WERI-Rb-1 (cell line): Measurements from ENCODE around the gene TMEM11.

ENCODE experiments used
- DNase-seq: peaks from one replicate; pipeline ENCODE4 v3.0.0-alpha.2; 2020
- H3K27ac ChIP-seq: fragments of 250-450 bp; sonication (Bioruptor Pico); 2 replicates; pipeline ENCODE4 v1.5.1; 2020; ENCODE audit warnings: mild to moderate bottlenecking, moderate library complexity
- H3K27me3 ChIP-seq: fragments of 250-450 bp; sonication (Bioruptor Pico); 2 replicates; pipeline ENCODE4 v1.5.1; 2021; ENCODE audit warnings: mild to moderate bottlenecking, low read depth, moderate library complexity; ENCODE audit not compliant: insufficient read depth, severe bottlenecking
- H3K36me3 ChIP-seq: fragments of 250-450 bp; sonication (Bioruptor Pico); 2 replicates; pipeline ENCODE4 v1.5.1; 2020; ENCODE audit warnings: mild to moderate bottlenecking, moderate library complexity
- H3K4me3 ChIP-seq: 2 replicates; pipeline ENCODE4 v1.5.1; 2011; ENCODE audit warnings: low read depth, mild to moderate bottlenecking, control low read depth, low read length
- H3K9me3 ChIP-seq: fragments of 250-450 bp; sonication (Bioruptor Pico); 2 replicates; pipeline ENCODE4 v1.5.1; 2021; ENCODE audit warnings: mild to moderate bottlenecking, moderate library complexity; ENCODE audit not compliant: severe bottlenecking
- TF ChIP-seq, protein P1 (sequence below): IDR thresholded peaks from 2 replicates; pipeline ENCODE4 v1.5.1; 2011; ENCODE audit warnings: low read depth, mild to moderate bottlenecking, control low read depth, inconsistent platforms, low read length

The TMEM11 gene

DNA sequence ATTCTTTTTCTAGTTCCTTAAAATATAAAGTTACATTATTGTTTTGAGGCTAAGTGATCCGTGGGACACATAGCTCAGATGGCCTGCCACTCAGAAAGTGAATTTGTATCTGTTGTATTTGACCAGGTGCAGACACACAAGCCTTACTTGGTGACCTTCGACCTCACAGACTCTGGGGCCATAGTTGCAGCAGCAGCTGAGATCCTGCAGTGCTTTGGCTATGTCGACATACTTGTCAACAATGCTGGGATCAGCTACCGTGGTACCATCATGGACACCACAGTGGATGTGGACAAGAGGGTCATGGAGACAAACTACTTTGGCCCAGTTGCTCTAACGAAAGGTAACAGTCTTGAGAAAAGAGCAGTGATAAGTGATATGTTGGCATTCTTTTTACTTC is 30.5 kb downstream of the TMEM11 start:
- no peaks in the 10 kb centered on the region for H3K36me3 ChIP-seq
- H3K9me3 ChIP-seq: no peaks in the 10 kb centered on the region
- TF ChIP-seq, protein P1, sequence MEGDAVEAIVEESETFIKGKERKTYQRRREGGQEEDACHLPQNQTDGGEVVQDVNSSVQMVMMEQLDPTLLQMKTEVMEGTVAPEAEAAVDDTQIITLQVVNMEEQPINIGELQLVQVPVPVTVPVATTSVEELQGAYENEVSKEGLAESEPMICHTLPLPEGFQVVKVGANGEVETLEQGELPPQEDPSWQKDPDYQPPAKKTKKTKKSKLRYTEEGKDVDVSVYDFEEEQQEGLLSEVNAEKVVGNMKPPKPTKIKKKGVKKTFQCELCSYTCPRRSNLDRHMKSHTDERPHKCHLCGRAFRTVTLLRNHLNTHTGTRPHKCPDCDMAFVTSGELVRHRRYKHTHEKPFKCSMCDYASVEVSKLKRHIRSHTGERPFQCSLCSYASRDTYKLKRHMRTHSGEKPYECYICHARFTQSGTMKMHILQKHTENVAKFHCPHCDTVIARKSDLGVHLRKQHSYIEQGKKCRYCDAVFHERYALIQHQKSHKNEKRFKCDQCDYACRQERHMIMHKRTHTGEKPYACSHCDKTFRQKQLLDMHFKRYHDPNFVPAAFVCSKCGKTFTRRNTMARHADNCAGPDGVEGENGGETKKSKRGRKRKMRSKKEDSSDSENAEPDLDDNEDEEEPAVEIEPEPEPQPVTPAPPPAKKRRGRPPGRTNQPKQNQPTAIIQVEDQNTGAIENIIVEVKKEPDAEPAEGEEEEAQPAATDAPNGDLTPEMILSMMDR: no peak
- H3K4me3 ChIP-seq: no peak overlapping the region
- no peak overlapping the region for H3K27ac ChIP-seq
- no peak for DNase-seq
- H3K27me3 ChIP-seq: no peaks in the 10 kb centered on the region

DNA sequence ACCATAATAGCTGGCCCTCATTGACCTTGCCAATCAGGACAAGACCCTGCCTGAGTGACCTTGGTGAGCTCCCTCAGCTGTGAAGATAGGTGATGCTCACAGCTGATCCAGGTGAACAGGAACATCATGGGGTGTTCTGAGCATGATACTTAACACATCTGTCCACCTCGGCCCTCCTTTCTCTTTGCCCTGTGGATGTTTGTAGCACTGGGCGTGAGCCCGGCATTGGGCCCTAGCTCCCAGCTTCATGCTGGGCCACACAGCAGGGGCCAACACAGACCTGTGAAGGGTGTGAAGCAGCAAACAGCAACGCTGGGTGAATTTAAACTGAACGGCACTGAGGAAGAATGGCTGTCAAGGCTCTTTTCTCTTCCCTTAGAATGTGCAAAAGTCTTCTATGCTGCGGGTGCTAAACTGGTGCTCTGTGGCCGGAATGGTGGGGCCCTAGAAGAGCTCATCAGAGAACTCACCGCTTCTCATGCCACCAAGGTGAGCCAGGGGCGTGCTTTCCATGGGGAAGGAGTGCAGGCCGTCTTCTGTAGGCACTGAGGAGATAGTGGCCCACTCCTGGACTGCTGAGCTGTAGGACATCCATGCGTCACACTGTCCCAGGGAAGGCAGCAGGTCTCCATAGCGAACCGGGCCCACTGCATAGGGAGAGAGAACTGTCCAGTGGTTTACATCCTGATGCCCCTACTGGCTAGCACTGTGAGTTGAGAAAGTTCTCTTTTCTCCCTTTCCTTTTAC is 35.9 kb downstream of the TMEM11 start:
- H3K4me3 ChIP-seq: no peak overlapping the region
- H3K9me3 ChIP-seq: no peaks in the 10 kb centered on the region
- no peak overlapping the region for H3K27ac ChIP-seq
- TF ChIP-seq, protein P1: no peak
- no peaks in the 10 kb centered on the region for H3K27me3 ChIP-seq
- no peak for DNase-seq
- H3K36me3 ChIP-seq: no peaks in the 10 kb centered on the region

DNA sequence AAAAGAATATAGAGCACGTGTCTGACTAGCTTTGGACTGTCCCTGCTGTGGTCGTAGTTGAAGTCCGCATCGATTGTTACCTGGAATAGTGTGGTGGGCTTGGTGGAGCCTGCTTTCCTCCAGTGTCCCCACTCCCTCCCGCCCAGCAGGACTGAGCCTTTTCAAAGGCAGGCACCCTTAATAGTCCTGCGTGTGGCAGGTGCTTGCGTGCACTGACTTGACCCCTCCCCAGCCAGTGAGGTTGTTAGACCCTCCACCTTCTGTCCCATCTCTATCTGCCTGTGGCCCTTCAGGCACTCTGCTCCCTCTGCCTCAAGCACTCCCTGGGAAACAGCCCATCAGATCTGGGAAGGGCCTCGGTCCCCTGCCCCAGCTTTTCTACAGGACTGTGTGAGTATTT is 36.6 kb downstream of the TMEM11 start:
- H3K4me3 ChIP-seq: no peak overlapping the region
- no peaks in the 10 kb centered on the region for H3K9me3 ChIP-seq
- H3K27ac ChIP-seq: no peak overlapping the region
- H3K36me3 ChIP-seq: no peaks in the 10 kb centered on the region
- DNase-seq: no peak
- TF ChIP-seq, protein P1: no peak
- no peaks in the 10 kb centered on the region for H3K27me3 ChIP-seq

DNA sequence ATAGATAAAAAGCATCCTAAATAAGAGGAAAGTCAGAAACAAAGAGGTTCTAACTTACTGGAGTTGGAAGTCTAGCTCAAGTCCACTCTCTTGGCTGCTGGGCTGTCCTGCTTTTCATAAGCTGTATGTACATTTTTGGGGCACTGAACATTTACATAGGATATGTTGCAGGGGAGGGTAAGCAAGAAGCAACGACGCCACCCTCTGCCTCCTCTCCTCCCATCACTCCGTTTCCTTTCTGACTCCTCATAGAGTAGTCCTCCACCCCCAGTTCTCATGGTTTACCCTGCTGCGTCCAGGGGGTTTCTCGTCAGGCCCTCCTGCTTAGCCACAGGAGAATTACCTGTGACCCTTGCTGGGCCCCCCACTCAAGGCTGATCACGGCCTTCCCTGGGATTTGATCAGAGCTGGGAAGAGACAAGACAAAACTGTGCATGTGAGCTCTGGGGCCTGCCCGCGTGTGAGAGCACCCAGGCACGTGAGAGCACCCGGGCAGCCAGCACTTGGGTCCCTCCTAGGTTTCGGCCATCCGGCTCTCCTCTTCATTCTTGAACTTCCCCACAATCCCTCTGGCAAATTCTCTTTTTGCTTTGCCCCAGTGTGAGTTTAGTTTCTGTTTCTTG is 37.1 kb downstream of the TMEM11 start:
- no peak overlapping the region for H3K27ac ChIP-seq
- DNase-seq: no peak
- TF ChIP-seq, protein P1: no peak
- no peaks in the 10 kb centered on the region for H3K9me3 ChIP-seq
- no peaks in the 10 kb centered on the region for H3K36me3 ChIP-seq
- H3K4me3 ChIP-seq: no peak overlapping the region
- H3K27me3 ChIP-seq: no peaks in the 10 kb centered on the region

DNA sequence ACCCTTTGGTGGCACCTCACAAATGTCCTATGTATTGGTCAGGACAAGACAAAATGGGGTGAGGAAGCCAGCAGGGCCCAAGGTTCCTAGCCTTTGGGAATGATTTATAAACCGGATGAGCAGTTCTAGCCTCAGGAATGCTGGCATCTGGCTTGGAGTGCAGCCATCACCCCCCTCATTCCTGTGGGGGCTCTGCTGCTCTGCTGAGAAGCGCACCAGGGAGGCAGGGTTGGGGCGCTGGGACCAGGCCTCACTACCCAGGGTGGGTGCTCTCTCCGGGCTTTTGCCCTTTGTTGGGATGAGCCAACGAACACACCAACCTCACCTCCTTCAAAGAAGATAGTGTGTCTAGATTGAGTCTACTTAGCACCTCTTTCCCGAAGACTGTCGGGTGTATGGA is 39.2 kb downstream of the TMEM11 start:
- no peak for DNase-seq
- Histone ChIP-seq H3K4me3 (no peak overlapping the region), H3K9me3 (no peaks in the 10 kb centered on the region), H3K27ac (no peak overlapping the region), H3K27me3 (no peaks in the 10 kb centered on the region), H3K36me3 (no peaks in the 10 kb centered on the region)
- TF ChIP-seq, protein P1: no peak
